Suprapubic skin (tissue), 3 donors: ENCODE measurements around the gene RIMBP2.

Experiments
- CTCF ChIP-seq, 2 donors: fragments of 200-600 bp in 1 of 2; fragments of 450-650 bp in 1 of 2; sonication (generic) in 1 of 2; IDR thresholded peaks; one replicate each; pipeline ENCODE4 v1.5.1; 2016 to 2019; ENCODE audit warnings: antibody characterized with exemption in 2 of 2, mild to moderate bottlenecking in 1 of 2, moderate library complexity in 1 of 2
- POLR2AphosphoS5 ChIP-seq, 3 donors: sonication (generic); formaldehyde crosslinking; IDR thresholded peaks; one replicate each; pipeline ENCODE4 v1.6.1; 2017; ENCODE audit warnings: antibody characterized with exemption in 3 of 3

- TF ChIP-seq POLR2AphosphoS5 (IDR thresholded peaks at IDR 0.05) (no peak), CTCF (IDR thresholded peaks at IDR 0.05) (no peak)
These were observed 190.5 kb downstream of the RIMBP2 start for GRCh38 chr12:130525384-130526172.
